Activated CD4-positive, CD25-positive, alpha-beta regulatory T cell treated with anti-CD3 and anti-CD28 coated beads, Interleukin-2, amount 50 U/mL, for 72 hours (primary cell): ENCODE data around the gene CCDC178.
"Not testable (repeated sequence)": the region's sequence is repeated elsewhere in the genome, so short reads cannot be mapped to it uniquely, and the experiment has no call there.

Source experiments
- DNase-seq: peaks from one replicate; pipeline ENCODE4 v3.0.0; 2021

CCDC178 gene

DNA sequence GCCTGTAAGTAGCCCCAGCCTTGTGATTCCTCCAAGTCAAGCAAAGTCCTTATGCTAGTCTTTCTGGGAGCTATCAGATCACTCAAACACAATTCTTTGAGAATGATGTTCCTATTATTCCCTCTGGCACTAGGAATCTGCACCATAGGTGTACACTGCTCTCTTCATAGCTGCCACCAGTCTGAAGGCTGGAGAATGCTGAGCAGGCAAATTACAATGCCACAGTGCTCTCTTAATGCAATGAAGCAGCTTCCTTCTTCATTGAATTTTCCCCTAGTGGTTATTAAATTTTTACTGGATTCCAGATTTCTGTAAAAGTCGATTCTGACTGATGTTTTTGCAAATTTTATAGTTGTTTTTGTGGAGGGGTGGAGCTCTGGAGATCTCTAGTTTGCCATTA lies 84.8 kb downstream of the CCDC178 start:
- no peak for DNase-seq

DNA sequence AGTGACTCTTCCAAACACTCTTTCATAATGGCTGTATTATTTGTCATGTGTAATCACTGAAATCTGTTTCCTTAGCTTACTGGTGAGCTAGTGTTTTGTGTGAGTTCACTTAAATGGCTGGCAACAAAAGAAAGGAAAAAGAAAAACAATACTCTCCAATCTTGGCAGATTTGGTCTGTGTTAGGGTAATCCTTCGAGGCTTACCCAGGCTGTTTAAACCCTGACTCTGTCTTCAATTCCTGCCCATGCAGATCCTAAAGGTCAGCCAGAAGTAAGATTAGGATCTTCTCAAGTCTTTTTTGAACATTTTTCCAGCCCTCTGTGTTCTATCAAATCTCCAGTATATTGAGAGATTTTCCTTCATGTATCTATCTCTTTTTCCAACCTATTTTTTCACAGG lies 85.3 kb downstream of the CCDC178 start:
- no peak for DNase-seq

DNA sequence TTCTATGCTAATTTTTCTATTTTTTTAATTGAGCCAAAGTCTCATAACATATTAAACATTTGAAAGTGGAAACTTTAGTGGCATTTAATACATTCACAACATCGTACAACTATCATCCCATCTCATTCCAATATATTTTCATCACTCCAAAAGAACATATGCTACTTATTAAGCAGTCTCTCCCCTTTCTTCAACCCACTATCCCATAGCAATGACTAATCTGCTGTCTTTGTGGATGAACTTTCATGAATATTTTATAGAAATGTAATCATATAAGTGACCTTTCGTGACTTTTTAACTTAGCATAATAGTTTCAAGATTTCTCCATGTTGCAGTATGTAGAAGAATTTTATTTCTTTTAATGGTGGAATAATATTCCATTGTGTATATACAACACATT lies 90.3 kb downstream of the CCDC178 start:
- no peak for DNase-seq

DNA sequence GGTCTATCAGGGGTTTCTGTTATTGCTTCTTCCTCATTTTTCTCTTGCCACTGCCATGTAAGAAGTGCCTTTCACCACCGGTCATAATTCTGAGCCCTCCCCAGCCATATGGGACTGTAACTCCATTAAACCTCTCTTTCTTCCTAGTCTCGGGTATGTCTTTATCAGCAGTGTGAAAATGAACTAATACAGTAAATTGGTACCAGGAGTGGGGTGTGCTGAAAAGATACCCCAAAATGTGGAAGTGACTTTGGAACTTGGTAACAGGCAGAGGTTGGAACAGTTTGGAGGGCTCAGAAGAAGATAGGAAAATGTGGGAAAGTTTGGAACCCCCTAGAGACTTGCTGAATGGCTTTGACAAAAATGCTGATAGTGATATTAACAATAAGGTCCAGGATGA lies 100.8 kb downstream of the CCDC178 start:
- not testable (repeated sequence) for DNase-seq

DNA sequence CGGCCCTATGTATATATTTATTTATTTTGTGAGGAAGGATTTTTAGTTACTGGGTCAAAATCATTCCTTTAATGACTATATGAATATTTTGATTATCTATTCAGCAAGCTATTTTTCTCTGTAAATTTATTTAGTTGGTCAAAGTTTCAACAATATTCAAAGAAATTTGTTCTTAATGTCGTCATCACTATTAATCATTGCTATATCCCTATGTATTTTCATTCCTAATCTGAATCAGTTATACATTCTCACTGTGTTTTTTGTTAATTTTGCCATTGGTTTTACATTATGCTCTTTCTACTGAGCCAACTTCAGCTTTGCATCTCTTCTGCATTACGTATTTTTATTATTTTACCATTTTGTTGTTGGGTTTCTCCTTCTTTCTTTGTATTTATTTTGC lies 105.7 kb downstream of the CCDC178 start:
- no peak for DNase-seq

DNA sequence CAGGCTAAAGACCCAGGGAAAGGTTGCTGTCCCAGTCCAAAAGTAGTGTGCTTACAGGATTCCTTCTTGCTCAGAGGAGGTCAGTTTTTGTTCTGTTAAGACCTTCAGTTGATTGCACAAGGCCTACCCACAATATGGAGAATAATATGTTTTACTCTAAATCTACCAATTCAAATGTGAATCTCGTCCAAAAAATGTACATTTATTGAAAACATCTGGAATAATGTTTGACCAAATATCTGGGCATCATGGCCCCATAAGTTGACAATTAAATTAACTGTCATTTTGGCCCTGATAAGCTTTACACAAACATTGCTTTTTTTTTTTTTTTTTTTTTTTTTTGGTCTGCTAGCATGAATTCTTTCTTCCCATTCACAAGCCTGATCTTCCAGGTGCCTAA lies 109.8 kb downstream of the CCDC178 start:
- no peak for DNase-seq

DNA sequence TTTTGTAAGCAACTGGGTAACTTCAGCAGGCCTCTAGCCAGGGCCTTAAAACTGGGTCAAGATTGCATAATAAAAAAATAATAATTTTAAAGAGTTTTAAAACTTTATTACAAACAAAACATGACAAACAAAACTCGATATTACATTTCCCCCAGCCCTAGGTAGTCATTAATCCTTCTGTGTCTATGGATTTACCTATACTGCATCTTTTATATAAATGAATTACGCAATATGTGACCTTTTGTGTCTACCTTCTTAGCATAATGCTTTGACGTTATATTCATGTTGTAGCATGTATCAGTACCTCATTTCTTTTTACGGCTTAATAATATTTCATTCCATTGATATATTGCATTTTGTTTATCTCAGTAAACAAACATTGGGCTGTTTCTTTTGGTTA lies 113.5 kb downstream of the CCDC178 start:
- DNase-seq: no peak

DNA sequence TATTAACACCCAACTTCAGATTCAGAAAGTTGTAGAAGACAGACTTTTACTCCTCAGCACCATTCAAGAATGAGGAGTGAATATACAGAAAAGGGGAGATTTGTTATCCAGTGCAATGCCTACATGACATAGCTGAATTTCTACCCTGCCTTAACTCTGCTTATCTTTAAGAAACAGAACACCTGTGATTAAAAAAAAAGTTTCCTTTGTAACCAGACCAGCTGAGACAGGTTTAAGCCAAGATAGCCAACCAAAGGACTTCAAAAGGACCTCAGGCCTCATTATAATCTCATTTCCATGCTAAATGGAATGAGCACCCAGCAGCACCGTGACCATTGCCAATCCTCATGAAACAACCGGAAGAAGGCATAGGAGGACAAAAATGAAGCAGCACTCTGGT lies 122.9 kb downstream of the CCDC178 start:
- DNase-seq: no peak

DNA sequence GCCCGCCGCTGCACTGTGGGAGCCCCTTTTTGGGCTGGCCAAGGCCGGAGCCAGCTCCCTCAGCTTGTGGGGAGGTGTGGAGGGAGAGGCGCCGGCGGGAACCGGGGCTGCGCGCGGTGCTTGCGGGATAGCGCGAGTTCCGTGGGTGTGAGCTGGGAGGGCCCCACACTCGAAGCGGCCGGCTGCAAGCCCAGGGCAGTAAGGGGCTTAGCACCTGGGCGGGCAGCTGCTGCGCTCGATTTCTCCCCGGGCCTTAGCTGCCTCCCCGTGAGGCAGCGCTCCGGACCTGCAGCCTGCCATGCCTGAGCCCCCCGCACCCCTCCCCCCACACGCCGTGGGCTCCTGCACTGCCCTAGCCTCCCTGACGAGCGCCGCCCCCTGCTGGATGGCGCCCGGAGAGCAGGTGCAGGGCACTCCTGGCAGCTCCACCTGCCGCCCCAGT lies 124.4 kb downstream of the CCDC178 start:
- no peak for DNase-seq

DNA sequence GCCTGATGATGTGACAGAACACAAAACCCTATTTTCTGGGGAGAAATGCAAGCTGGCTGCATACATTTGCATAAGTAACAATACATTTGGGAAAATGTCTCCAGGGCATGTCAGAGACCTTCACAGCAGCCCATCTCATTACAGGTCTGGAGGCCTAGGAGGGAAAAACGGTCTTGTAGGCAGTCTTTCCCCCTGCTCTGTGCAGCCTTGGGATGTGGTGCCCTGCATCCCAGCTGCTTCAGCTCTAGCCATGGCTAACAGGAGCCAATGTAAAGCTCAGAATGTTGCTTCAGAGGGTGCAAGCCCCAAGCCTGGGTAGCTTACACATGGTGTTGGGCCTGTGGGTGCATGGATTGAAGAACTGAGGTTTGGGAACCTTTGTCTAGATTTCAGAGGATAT lies 133.0 kb downstream of the CCDC178 start:
- no peak for DNase-seq

DNA sequence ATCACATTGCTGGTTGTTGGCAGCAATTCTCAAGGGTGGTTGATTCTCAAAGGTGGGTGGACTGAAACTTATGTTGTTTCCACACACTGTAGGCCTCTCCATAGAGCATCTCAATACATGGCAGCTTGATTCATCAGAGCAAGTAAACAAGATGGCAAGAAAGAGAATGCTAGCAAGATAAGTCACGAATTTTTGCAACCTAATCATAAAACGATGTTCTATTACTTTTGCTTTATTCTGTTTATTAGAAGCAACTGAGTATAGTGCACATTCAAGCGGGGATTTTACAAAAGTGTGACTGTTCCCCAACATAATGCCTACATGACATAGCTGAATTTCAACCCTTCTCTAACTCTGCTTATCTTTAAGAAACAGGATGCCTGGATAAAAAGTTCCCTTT lies 136.2 kb downstream of the CCDC178 start:
- DNase-seq: no peak

DNA sequence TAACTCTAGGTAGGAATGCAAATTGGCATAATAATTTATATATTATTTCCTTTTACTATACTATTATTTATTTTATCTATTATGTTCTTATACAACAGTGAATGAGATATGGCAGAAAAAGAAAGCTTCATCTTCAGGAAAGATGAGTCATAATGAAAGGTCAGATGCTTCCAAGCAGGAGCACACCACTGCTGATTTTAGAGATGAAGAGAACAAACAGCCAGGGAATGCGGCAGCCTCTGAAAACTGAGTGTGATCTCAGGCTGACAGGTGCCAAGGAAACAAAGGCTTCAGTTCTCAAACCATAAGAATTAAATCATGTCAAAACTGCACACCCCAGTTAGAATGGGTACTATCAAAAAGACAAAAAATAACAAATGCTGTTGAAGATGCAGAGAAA lies 149.0 kb downstream of the CCDC178 start:
- no peak for DNase-seq

DNA sequence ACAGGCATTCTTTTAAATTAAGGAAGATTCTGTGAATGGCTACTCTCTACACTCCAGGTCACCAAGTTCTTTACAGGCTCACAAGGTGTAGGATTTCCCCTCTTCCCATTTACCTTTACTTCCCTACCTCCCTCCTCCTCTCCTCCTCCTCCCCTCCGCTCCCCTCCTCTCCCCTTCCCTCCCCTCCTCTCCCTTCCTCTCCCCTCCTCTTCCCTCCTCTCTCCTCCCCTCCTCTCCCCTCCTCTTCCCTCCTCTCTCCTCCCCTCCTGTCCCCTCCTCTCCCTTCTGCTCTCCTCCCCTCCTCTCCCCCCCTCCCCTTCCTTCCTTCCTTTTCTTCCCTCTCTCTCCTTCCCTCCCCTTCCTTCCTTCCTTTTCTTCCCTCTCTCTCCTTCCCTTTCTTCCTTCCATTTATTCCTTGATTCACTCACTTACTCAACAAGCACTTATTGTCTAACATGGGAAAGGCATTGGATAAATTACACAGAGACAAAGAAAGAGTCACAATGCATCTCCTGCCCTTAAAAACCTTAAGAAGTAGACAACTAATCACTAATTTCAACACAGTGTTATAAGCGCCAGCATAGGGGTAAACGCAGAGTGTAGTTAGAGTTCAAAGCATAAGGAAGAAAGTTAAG lies 152.3 kb downstream of the CCDC178 start:
- DNase-seq: no peak

DNA sequence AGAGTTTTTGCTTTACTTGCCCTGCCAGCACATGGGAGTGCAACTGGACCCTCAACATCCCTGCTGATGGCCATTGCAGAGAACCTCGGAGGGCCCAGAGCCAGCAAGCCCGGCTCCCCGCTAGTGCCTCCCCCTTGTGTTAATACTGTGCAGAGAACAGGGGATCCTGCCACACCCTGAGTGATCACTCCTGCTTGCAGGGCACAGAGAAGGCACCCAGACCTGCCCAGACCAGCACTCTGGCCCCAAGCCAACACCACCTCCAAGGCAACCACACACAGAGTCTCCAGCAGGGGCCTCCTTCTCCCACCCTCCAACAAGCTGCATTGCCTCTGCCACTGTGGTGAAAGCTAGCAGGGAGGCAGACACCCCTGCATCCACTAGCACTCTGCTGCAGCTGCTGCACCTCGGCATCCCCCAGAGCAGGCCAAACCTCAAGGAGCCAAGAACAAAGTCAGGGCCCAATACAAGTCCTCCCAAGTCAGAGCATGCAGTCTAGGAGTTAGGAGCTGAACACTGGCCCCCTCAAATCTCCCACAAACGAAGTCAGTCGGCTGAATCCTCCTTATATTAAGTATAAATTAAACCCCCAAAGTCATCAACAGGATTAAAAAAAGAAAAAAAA lies 157.7 kb downstream of the CCDC178 start:
- no peak for DNase-seq

DNA sequence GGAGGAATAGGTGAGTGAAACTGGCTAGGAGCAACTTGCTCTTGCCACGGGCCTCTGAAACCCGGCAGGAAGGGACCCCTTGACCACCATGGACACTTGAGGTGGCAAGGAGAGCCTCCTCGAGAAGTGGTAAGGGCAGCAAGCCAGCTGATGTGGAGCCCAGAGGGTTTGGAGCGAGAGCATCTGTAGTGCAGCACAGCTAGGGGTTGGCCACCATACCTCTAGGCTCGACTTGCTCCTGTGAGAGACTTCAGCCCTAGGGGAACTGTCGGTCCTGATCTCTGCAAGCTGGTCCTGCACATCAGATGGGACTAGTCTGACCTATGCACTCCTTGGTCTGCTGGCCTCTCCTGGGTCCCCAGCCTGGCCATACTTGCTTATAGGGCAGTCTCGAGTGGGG lies 158.4 kb downstream of the CCDC178 start:
- DNase-seq: no peak

DNA sequence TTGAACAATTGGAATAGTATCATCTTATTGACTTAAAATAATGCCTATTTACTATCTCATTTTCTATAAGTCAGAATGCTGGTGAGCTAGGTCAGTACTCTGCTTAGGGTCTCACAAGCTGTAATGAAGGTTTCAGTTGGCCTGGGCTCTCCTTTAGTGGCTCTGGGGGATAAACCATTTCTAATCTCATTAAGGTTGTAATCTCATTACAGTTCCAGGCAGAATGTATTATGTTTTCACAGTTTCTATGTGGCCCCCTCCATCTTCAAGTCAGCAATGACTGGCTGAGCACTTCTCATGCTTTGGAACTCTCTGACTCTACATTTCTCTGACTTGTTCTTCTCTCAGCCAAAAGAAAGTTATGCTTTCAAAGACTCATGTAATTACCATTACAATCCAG lies 163.1 kb downstream of the CCDC178 start:
- no peak for DNase-seq

DNA sequence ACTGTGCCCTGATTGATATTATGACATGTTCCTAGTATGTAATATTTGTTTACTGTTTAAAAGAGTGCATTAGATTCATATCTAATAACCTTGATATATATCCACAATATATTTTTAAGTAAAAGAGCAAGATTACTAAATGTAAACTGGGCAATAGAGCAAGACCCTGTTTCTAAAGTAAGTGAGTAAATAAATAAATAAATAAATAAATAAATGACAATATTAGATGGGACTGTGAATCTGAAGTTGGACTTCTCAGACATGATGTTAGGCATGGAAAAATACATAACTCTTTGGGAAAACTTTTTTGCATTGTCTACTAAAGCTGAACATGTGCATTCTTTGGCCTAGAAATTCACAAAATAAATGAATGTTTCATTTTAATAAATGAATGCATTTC lies 164.7 kb downstream of the CCDC178 start:
- no peak for DNase-seq

DNA sequence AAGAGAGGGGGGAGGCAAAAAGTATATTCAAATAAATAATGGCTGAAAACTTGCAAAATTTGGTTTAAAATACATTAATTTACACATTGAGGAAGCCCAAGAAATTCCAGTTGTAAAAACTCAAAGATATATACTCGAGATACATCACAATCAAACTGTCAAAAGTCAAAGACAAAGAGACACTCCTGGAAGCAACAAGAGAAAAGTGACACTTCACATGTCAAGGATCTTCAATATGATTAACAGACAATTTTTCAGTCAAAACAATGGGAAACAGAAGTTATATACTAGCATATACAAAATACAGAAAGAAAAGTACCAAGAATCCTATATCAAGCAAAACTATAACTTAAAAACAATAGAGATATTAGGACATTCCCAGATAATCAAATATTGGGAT lies 170.2 kb downstream of the CCDC178 start:
- DNase-seq: no peak

DNA sequence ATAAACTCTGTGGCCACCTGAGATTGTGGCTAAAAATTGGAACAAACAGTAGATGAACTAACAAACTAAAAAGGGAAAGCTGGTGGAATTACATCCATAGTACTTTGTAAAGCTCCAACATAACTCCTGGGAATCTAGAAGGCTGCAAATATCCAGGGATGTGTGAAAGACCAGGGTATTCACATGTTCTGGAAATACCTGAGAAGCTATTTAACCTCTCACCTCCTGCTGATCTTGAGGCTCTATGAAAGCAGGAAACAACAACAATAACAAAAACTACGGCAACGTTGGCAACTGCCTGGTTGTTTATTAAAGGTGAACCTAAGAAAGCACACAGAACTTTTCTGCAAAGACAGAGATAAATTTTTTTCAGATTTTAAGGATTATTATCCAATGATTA lies 171.3 kb downstream of the CCDC178 start:
- no peak for DNase-seq

DNA sequence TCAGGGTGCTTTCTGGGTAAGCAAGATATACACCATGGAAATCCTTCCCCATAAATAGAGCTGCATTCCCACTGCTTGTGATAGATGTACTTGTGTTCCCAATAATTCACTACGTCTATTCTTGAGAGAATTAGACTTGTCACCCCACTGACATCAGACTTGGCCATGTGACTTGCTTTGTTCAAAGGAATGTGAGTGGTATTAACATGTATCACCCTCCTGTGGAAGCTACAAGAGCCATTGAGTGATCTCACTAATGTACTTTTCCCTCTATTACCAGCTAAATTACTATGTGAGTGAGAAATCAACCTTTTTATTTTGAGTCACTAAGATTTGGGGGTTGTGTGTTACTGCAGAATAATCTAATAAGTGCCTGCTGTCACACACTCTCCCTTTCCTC lies 176.0 kb downstream of the CCDC178 start:
- DNase-seq: no peak

DNA sequence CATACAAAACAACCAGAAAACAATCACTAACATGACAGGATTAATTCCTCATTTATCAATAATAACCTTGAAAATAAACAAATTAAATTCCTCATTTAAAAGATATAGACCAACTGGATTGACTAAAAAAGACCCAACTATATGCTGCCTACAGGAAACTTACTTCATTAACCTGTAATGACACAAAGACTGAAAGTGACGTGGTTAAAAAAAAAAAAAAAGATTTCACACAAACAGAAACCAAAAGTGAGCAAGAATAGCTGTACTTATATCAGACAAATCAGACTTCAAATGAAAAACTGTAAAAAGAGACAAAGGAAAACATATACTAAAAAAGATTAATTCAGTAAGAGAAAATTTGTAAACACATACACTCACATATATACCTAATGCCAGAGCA lies 201.2 kb downstream of the CCDC178 start:
- no peak for DNase-seq

DNA sequence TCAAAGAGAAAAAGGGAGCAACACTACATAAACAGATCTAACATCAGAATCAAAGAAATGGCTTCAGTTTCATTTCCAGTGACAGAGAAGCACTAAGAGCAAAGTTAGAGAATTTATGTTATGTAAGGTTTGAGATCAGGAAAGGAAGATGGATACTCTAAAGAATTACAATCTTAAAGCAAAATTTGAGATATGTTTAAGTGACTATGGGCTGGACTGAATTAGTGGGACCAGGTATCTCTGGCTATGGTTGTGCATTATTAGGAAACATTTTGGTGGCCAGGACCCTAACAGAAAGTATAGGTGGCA lies 208.2 kb downstream of the CCDC178 start:
- DNase-seq: no peak

DNA sequence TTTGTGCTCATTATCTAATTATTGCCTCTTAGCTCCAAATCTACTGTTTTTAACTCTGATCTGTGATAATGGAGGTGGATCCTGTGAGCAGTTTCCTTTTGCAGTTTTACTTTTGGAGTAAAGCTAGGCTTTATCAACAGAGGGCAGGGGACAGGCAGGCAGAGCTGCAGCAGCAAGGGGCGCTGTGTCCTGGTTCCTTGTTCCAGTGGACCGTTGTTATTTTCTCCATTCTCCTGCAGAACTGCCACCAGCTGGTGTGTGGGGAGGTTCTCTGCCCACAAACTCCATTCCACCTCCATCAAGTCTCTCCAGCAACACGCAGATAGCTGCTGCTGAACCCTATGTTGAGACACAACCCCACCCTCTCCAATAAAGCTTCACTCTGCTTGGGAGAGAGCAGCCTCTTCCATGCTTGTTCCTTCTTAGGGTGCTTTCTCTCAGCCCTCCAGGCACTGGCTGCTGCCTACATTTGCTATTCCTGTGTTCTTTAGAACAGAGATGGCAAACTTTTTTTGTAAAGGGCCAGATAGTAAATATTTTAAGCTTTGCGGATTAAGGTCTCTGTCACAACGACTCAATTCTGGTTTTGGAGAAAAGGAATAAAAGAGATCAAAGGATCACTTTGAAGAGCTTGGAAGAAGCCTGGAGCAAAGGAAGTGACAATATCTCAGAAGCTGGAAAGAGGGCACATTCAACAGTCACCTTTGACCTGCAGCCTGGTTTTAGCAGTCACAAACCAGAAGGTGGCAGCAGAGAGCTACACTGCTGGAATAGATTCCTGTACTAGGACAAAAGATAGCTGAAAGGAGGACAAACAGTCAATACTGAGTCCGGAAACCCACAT lies 208.8 kb downstream of the CCDC178 start:
- peak; percentile 35 for DNase-seq

DNA sequence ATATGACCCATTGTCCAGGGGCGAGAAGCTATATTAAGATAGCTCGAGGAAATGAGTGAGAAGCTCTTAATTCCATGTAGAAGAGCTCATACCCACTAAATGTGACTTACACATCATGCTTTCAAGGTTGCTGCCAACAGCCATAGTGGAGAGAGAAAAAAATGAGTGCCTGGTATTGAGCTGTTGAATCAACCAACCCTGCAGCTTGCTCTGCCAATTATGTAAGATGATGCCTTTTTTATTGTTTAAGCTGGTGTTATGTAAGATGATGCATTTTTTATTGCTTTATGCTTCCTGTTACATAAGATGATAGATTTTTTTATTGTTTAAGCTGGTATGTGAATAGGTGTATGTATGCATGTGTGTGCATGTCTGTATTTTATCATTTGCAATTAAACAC lies 228.2 kb downstream of the CCDC178 start:
- no peak for DNase-seq
